GM23338 (cell line): Measurements from ENCODE around the gene ATG9A.

Source experiments
- CREB1 ChIP-seq: fragments of 250-450 bp; sonication (Bioruptor Pico); IDR thresholded peaks from 2 replicates; pipeline ENCODE4 v1.5.0; 2020; ENCODE audit warnings: low read depth, mild to moderate bottlenecking, moderate library complexity
- CTCF ChIP-seq, 2 experiments: fragments of 200-600 bp in 1 of 2; sonication (generic) in 1 of 2; conservative IDR thresholded peaks; 2 replicates each; pipeline versions ENCODE4 v1.5.1 to v1.6.1; 2016 to 2017; ENCODE audit warnings: antibody characterized with exemption in 2 of 2, low read depth in 2 of 2, mild to moderate bottlenecking in 2 of 2, moderate library complexity in 1 of 2
- ETS1 ChIP-seq: IDR thresholded peaks from 2 replicates; pipeline ENCODE4 v1.6.1; 2016; ENCODE audit warnings: antibody characterized with exemption
- EZH2 ChIP-seq: fragments of 200-600 bp; sonication (generic); IDR thresholded peaks from one replicate; pipeline ENCODE4 v1.8.0; 2017; ENCODE audit warnings: antibody characterized with exemption, mild to moderate bottlenecking, low read depth; ENCODE audit not compliant: unreplicated experiment
- EZH2phosphoT487 ChIP-seq: fragments of 200-600 bp; sonication (generic); IDR thresholded peaks from one replicate; pipeline ENCODE4 v1.8.1; 2018; ENCODE audit warnings: antibody characterized with exemption; ENCODE audit not compliant: unreplicated experiment
- JUNB ChIP-seq: IDR thresholded peaks from one replicate; pipeline ENCODE4 v1.6.1; 2016; ENCODE audit warnings: antibody characterized with exemption; ENCODE audit not compliant: unreplicated experiment
- POLR2AphosphoS5 ChIP-seq: IDR thresholded peaks from 2 replicates; pipeline ENCODE4 v1.6.1; 2016; ENCODE audit warnings: antibody characterized with exemption, low read depth
- REST ChIP-seq: IDR thresholded peaks from one replicate; pipeline ENCODE4 v1.6.1; 2018; ENCODE audit warnings: antibody characterized with exemption; ENCODE audit not compliant: unreplicated experiment
- STAT1 ChIP-seq: IDR thresholded peaks from one replicate; pipeline ENCODE4 v1.6.1; 2016; ENCODE audit warnings: antibody characterized with exemption; ENCODE audit not compliant: unreplicated experiment
- ZNF114 ChIP-seq: fragments of 250-450 bp; sonication (Bioruptor Pico); IDR thresholded peaks from 2 replicates; pipeline ENCODE4 v1.5.0; 2020; ENCODE audit warnings: mild to moderate bottlenecking, moderate library complexity
- ZNF331 ChIP-seq: fragments of 250-450 bp; sonication (Bioruptor Pico); IDR thresholded peaks from 2 replicates; pipeline ENCODE4 v1.5.0; 2020; ENCODE audit warnings: low read depth, mild to moderate bottlenecking, moderate library complexity
- ZNF462 ChIP-seq: fragments of 250-450 bp; sonication (Bioruptor Pico); IDR thresholded peaks from 2 replicates; pipeline ENCODE4 v1.5.0; 2020; ENCODE audit warnings: mild to moderate bottlenecking, moderate library complexity

GRCh38 chr2:219270055-219270372 lies 40.6 kb upstream of the ATG9A start:
- TF ChIP-seq CTCF (conservative IDR thresholded peaks at IDR 0.05; ENCODE audit: low read depth in 2 of 2): no peak
- TF ChIP-seq EZH2: no peak
- TF ChIP-seq ZNF114 (CRISPR knock-in tag): no peak
- TF ChIP-seq REST: no peak
- TF ChIP-seq EZH2phosphoT487: no peak
- no peak for TF ChIP-seq POLR2AphosphoS5
- no peak for TF ChIP-seq ZNF462 (CRISPR knock-in tag)
- TF ChIP-seq CREB1 (CRISPR knock-in tag): no peak
- TF ChIP-seq ETS1: no peak
- TF ChIP-seq JUNB: no peak
- no peak for TF ChIP-seq STAT1
- no peak for TF ChIP-seq ZNF331 (CRISPR knock-in tag)
